CD4-positive, alpha-beta T cell (primary cell): ENCODE results near the gene OSBPL5. TPM values are rescaled to one million over a fixed set of nuclear protein-coding genes. Genes with fewer than 3 reads are reported as not detected.

ENCODE experiments used
- ATAC-seq: fragments of 200-7000 bp; cut with Tn5 transposase; one replicate; pipeline ENCODE4 v1.10.0; 2022; ENCODE audit warnings: mild to moderate bottlenecking; ENCODE audit not compliant: poor library complexity
- CTCF ChIA-PET: fragments of 350-600 bp; sonication (Branson Sonifier 250); formaldehyde crosslinking; loops from one replicate; lab custom pipeline; 2021; ENCODE audit warnings: antibody characterized with exemption, inconsistent platforms; lab: Charles Lee
- POLR2A ChIA-PET: fragments of 350-600 bp; sonication (Branson Sonifier 250); formaldehyde crosslinking; loops from one replicate; lab custom pipeline; 2021; ENCODE audit warnings: antibody characterized with exemption, inconsistent platforms; lab: Charles Lee
- DNase-seq, 14 experiments: peaks; one replicate each; pipeline ENCODE4 v3.0.0-alpha.2; 2013 to 2020; ENCODE audit warnings: mixed read lengths in 2 of 14
- H3K27ac ChIP-seq, 2 donors: one replicate each; pipeline versions ENCODE4 v1.5.1 to v1.7.0; 2013; ENCODE audit warnings: low read length in 2 of 2, low read depth in 1 of 2, mild to moderate bottlenecking in 1 of 2
- H3K27me3 ChIP-seq, 2 experiments: 1 replicate in 1 of 2; 2 replicates in 1 of 2; pipeline versions ENCODE4 v1.6.1 to v1.7.0; 2013; ENCODE audit warnings: low read length in 2 of 2, control low read depth in 1 of 2, mild to moderate bottlenecking in 1 of 2, moderate library complexity in 1 of 2; ENCODE audit not compliant: insufficient read depth in 2 of 2, control insufficient read depth in 1 of 2
- H3K36me3 ChIP-seq: one replicate; pipeline ENCODE4 v1.6.1; 2013; ENCODE audit warnings: low read length, control low read depth; ENCODE audit not compliant: insufficient read depth
- H3K4me1 ChIP-seq: one replicate; pipeline ENCODE4 v1.6.1; 2013; ENCODE audit warnings: low read length, control low read depth; ENCODE audit not compliant: insufficient read depth
- H3K4me3 ChIP-seq: one replicate; pipeline ENCODE4 v1.5.1; 2013; ENCODE audit warnings: mild to moderate bottlenecking, low read length, moderate library complexity
- H3K9me3 ChIP-seq, 2 experiments: 1 replicate in 1 of 2; 2 replicates in 1 of 2; pipeline versions ENCODE4 v1.6.1 to v1.7.0; 2013; ENCODE audit warnings: low read length in 2 of 2, mild to moderate bottlenecking in 2 of 2, control low read depth in 1 of 2, moderate library complexity in 1 of 2; ENCODE audit not compliant: control insufficient read depth in 1 of 2, insufficient read depth in 1 of 2
- H3K27ac Mint-ChIP-seq: one replicate; pipeline ENCODE4 v1.8.0; 2020; ENCODE audit warnings: mixed read lengths
- H3K27me3 Mint-ChIP-seq: one replicate; pipeline ENCODE4 v1.8.0; 2021; ENCODE audit warnings: mixed read lengths
- H3K36me3 Mint-ChIP-seq: one replicate; pipeline ENCODE4 v1.8.0; 2021; ENCODE audit warnings: low read depth, mixed read lengths
- H3K4me1 Mint-ChIP-seq: one replicate; pipeline ENCODE4 v1.8.0; 2021; ENCODE audit warnings: low read depth, mixed read lengths
- H3K4me3 Mint-ChIP-seq: one replicate; pipeline ENCODE4 v1.8.0; 2020; ENCODE audit warnings: mild to moderate bottlenecking, mixed read lengths
- H3K9me3 Mint-ChIP-seq: one replicate; pipeline ENCODE4 v1.8.0; 2020; ENCODE audit warnings: mixed read lengths
- intact Hi-C, 2 experiments: fragments of 100-400 bp; cut with DNase I in 1 of 2; cut with micrococcal nuclease in 1 of 2; formaldehyde crosslinking; loops; one replicate each; pipeline versions ENCODE4 v1.15.1 to v1.9.0; 2023 to 2025; cut with DNase I, micrococcal nuclease
- total RNA-seq, 174 experiments: library from RNA in 2 of 174; stranded (reverse) in 2 of 174; gene quantifications; one replicate each; pipeline ENCODE4 v1.2.3 and lab custom pipeline; 2021 to 2026
- TF ChIP-seq, protein P1 (sequence below): fragments of 200-600 bp; IDR thresholded peaks from one replicate; pipeline ENCODE4 v1.8.0; 2022; ENCODE audit warnings: antibody characterized with exemption, mild to moderate bottlenecking

Gene OSBPL5
- total RNA-seq, 2 experiments from 2014 or later: 6.7 to 9.1 TPM

DNA sequence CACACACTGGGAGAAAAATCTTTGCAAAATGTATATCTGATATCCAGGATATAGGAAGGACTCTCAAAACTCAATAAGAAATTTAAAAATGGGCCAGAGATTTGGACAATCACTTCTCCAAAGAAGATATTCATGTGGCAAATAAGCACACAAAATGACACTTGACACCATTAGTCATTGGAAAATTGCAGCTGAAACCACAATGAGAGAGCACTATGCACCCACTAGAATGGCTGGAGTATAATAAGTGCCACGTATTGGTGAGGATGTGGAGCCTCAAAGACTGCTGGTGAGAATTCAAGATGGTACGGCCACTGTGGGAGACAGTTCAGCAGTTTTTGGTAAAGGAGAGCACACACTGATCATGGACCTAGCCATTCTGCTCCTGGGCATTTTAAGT is 12.8 kb upstream of the OSBPL5 start:
- DNase-seq: no peak

GRCh38 chr11:3176487-3176886 is 11.4 kb upstream of the OSBPL5 start:
- Histone ChIP-seq H3K9me3 (peaks cover 12 to 24% of the 10 kb centered on the region in 2 experiments), H3K27ac (no peak overlapping the region), H3K4me3 (no peak overlapping the region), H3K4me1 (no peaks in the 10 kb centered on the region), H3K27me3 (peaks cover 0 to 9% of the 10 kb centered on the region in 2 experiments), H3K36me3 (no peaks in the 10 kb centered on the region)
- H3K4me3 Mint-ChIP-seq: no peak overlapping the region
- TF ChIP-seq, protein P1, sequence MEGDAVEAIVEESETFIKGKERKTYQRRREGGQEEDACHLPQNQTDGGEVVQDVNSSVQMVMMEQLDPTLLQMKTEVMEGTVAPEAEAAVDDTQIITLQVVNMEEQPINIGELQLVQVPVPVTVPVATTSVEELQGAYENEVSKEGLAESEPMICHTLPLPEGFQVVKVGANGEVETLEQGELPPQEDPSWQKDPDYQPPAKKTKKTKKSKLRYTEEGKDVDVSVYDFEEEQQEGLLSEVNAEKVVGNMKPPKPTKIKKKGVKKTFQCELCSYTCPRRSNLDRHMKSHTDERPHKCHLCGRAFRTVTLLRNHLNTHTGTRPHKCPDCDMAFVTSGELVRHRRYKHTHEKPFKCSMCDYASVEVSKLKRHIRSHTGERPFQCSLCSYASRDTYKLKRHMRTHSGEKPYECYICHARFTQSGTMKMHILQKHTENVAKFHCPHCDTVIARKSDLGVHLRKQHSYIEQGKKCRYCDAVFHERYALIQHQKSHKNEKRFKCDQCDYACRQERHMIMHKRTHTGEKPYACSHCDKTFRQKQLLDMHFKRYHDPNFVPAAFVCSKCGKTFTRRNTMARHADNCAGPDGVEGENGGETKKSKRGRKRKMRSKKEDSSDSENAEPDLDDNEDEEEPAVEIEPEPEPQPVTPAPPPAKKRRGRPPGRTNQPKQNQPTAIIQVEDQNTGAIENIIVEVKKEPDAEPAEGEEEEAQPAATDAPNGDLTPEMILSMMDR: no peak
- H3K27me3 Mint-ChIP-seq: peaks cover 13% of the 10 kb centered on the region
- ChIA-PET POLR2A (no interaction called here), CTCF (no interaction called here)
- intact Hi-C loops: no loop called here
- no peak for ATAC-seq
- peaks cover 4% of the 10 kb centered on the region for H3K4me1 Mint-ChIP-seq
- H3K36me3 Mint-ChIP-seq: no peaks in the 10 kb centered on the region
- H3K27ac Mint-ChIP-seq: no peak overlapping the region
- DNase-seq: no peak
- peaks cover 6% of the 10 kb centered on the region for H3K9me3 Mint-ChIP-seq

More for the DNA sequence above, 12.8 kb upstream of the OSBPL5 start:
- no peak overlapping the region for H3K4me3 ChIP-seq
- Mint-ChIP-seq H3K36me3 (no peaks in the 10 kb centered on the region), H3K27me3 (peaks cover 9% of the 10 kb centered on the region), H3K9me3 (peaks cover 6% of the 10 kb centered on the region), H3K4me3 (no peak overlapping the region), H3K27ac (no peak overlapping the region), H3K4me1 (no peaks in the 10 kb centered on the region)
- ChIA-PET POLR2A (no interaction called here), CTCF (no interaction called here)
- TF ChIP-seq, protein P1: no peak
- intact Hi-C loops: no loop called here
- H3K4me1 ChIP-seq: no peaks in the 10 kb centered on the region
- no peak overlapping the region for H3K27ac ChIP-seq
- H3K27me3 ChIP-seq: no peaks in the 10 kb centered on the region
- peaks cover 19 to 24% of the 10 kb centered on the region in 2 experiments for H3K9me3 ChIP-seq
- no peaks in the 10 kb centered on the region for H3K36me3 ChIP-seq
- no peak for ATAC-seq

GRCh38 chr11:3175194-3175593 is 10.1 kb upstream of the OSBPL5 start:
- CTCF ChIA-PET: no interaction called here
- no peak overlapping the region for H3K4me3 ChIP-seq
- peaks cover 8% of the 10 kb centered on the region for H3K4me1 Mint-ChIP-seq
- intact Hi-C loops: no loop called here
- POLR2A ChIA-PET: no interaction called here
- H3K27ac Mint-ChIP-seq: no peak overlapping the region
- TF ChIP-seq, protein P1: no peak
- no peaks in the 10 kb centered on the region for H3K36me3 Mint-ChIP-seq
- H3K4me1 ChIP-seq: no peaks in the 10 kb centered on the region
- H3K9me3 Mint-ChIP-seq: peaks cover 6% of the 10 kb centered on the region
- peaks cover 9 to 14% of the 10 kb centered on the region in 2 experiments for H3K27me3 ChIP-seq
- peaks cover 12 to 24% of the 10 kb centered on the region in 2 experiments for H3K9me3 ChIP-seq
- no peak overlapping the region for H3K4me3 Mint-ChIP-seq
- H3K27ac ChIP-seq: no peak overlapping the region
- DNase-seq: no peak
- ATAC-seq: no peak
- no peaks in the 10 kb centered on the region for H3K36me3 ChIP-seq
- peaks cover 19% of the 10 kb centered on the region for H3K27me3 Mint-ChIP-seq
